ENCODE measurements around the gene EPHB1. TPM values are rescaled to one million over a fixed set of nuclear protein-coding genes. Genes with fewer than 3 reads are reported as not detected.

The EPHB1 gene
- total RNA-seq, 1 donor from 2014 or later: 0.71 TPM

- H3K4me1 Mint-ChIP-seq (ENCODE audit: low read depth): no peaks in the 10 kb centered on the region
- intact Hi-C loops (cut with micrococcal nuclease): no loop called here
- H3K27ac Mint-ChIP-seq: no peak overlapping the region
- no peak overlapping the region for H3K4me3 Mint-ChIP-seq (ENCODE audit: low read depth)
- DNase-seq (ENCODE audit: low spot score): no peak
- H3K9me3 Mint-ChIP-seq: no peaks in the 10 kb centered on the region
- H3K36me3 Mint-ChIP-seq (ENCODE audit: low read depth): no peaks in the 10 kb centered on the region
- H3K27me3 Mint-ChIP-seq (ENCODE audit: low read depth): no peaks in the 10 kb centered on the region
Measured at GRCh38 chr3:135147657-135148056, 352.6 kb downstream of the EPHB1 start.

- no peak for DNase-seq (ENCODE audit: low spot score)
- intact Hi-C loops (cut with micrococcal nuclease): no loop called here
- Mint-ChIP-seq H3K27ac (no peak overlapping the region), H3K4me3 (ENCODE audit: low read depth) (no peak overlapping the region), H3K27me3 (ENCODE audit: low read depth) (no peaks in the 10 kb centered on the region), H3K36me3 (ENCODE audit: low read depth) (no peaks in the 10 kb centered on the region), H3K4me1 (ENCODE audit: low read depth) (no peaks in the 10 kb centered on the region), H3K9me3 (no peaks in the 10 kb centered on the region)
Measured at GRCh38 chr3:135148398-135149020, 353.4 kb downstream of the EPHB1 start.

GRCh38 chr3:135149707-135150681 lies 354.9 kb downstream of the EPHB1 start:
- H3K4me1 Mint-ChIP-seq (ENCODE audit: low read depth): no peaks in the 10 kb centered on the region
- no peak overlapping the region for H3K27ac Mint-ChIP-seq
- no peaks in the 10 kb centered on the region for H3K9me3 Mint-ChIP-seq
- no peaks in the 10 kb centered on the region for H3K27me3 Mint-ChIP-seq (ENCODE audit: low read depth)
- no peak overlapping the region for H3K4me3 Mint-ChIP-seq (ENCODE audit: low read depth)
- H3K36me3 Mint-ChIP-seq (ENCODE audit: low read depth): no peaks in the 10 kb centered on the region
- DNase-seq (ENCODE audit: low spot score): no peak
- intact Hi-C loops (cut with micrococcal nuclease): no loop called here

- DNase-seq (ENCODE audit: low spot score): no peak
- H3K9me3 Mint-ChIP-seq: no peaks in the 10 kb centered on the region
- H3K27ac Mint-ChIP-seq: no peak overlapping the region
- intact Hi-C loops (cut with micrococcal nuclease): no loop called here
- no peaks in the 10 kb centered on the region for H3K4me1 Mint-ChIP-seq (ENCODE audit: low read depth)
- no peaks in the 10 kb centered on the region for H3K36me3 Mint-ChIP-seq (ENCODE audit: low read depth)
- H3K27me3 Mint-ChIP-seq (ENCODE audit: low read depth): no peaks in the 10 kb centered on the region
- no peak overlapping the region for H3K4me3 Mint-ChIP-seq (ENCODE audit: low read depth)
Measured at GRCh38 chr3:135154186-135154585, 359.1 kb downstream of the EPHB1 start.

- DNase-seq (ENCODE audit: low spot score): no peak
- intact Hi-C loops (cut with micrococcal nuclease): no loop called here
- Mint-ChIP-seq H3K36me3 (ENCODE audit: low read depth) (no peaks in the 10 kb centered on the region), H3K27me3 (ENCODE audit: low read depth) (no peaks in the 10 kb centered on the region), H3K27ac (no peak overlapping the region), H3K9me3 (no peaks in the 10 kb centered on the region), H3K4me1 (ENCODE audit: low read depth) (no peaks in the 10 kb centered on the region), H3K4me3 (ENCODE audit: low read depth) (no peak overlapping the region)
Measured at GRCh38 chr3:135155228-135155627, 360.2 kb downstream of the EPHB1 start.

GRCh38 chr3:135155791-135156190 lies 360.7 kb downstream of the EPHB1 start:
- Mint-ChIP-seq H3K9me3 (no peaks in the 10 kb centered on the region), H3K27ac (no peak overlapping the region), H3K4me1 (ENCODE audit: low read depth) (no peaks in the 10 kb centered on the region), H3K27me3 (ENCODE audit: low read depth) (no peaks in the 10 kb centered on the region), H3K36me3 (ENCODE audit: low read depth) (no peaks in the 10 kb centered on the region), H3K4me3 (ENCODE audit: low read depth) (no peak overlapping the region)
- intact Hi-C loops (cut with micrococcal nuclease): no loop called here
- no peak for DNase-seq (ENCODE audit: low spot score)

- no peaks in the 10 kb centered on the region for H3K27me3 Mint-ChIP-seq (ENCODE audit: low read depth)
- H3K27ac Mint-ChIP-seq: no peak overlapping the region
- H3K4me3 Mint-ChIP-seq (ENCODE audit: low read depth): no peak overlapping the region
- no peaks in the 10 kb centered on the region for H3K9me3 Mint-ChIP-seq
- intact Hi-C loops (cut with micrococcal nuclease): no loop called here
- no peak for DNase-seq (ENCODE audit: low spot score)
- no peaks in the 10 kb centered on the region for H3K36me3 Mint-ChIP-seq (ENCODE audit: low read depth)
- no peaks in the 10 kb centered on the region for H3K4me1 Mint-ChIP-seq (ENCODE audit: low read depth)
Measured at GRCh38 chr3:135157045-135157740, 362.1 kb downstream of the EPHB1 start.

GRCh38 chr3:135158520-135158919 lies 363.5 kb downstream of the EPHB1 start:
- Mint-ChIP-seq H3K27me3 (ENCODE audit: low read depth) (no peaks in the 10 kb centered on the region), H3K9me3 (no peaks in the 10 kb centered on the region), H3K36me3 (ENCODE audit: low read depth) (no peaks in the 10 kb centered on the region), H3K27ac (no peak overlapping the region), H3K4me3 (ENCODE audit: low read depth) (no peak overlapping the region), H3K4me1 (ENCODE audit: low read depth) (no peaks in the 10 kb centered on the region)
- intact Hi-C loops (cut with micrococcal nuclease): no loop called here
- DNase-seq (ENCODE audit: low spot score): no peak

- no peaks in the 10 kb centered on the region for H3K36me3 Mint-ChIP-seq (ENCODE audit: low read depth)
- no peaks in the 10 kb centered on the region for H3K27me3 Mint-ChIP-seq (ENCODE audit: low read depth)
- H3K4me3 Mint-ChIP-seq (ENCODE audit: low read depth): no peak overlapping the region
- no peaks in the 10 kb centered on the region for H3K9me3 Mint-ChIP-seq
- no peaks in the 10 kb centered on the region for H3K4me1 Mint-ChIP-seq (ENCODE audit: low read depth)
- no peak for DNase-seq (ENCODE audit: low spot score)
- no peak overlapping the region for H3K27ac Mint-ChIP-seq
- intact Hi-C loops (cut with micrococcal nuclease): no loop called here
Measured at GRCh38 chr3:135159681-135160247, 364.7 kb downstream of the EPHB1 start.

- intact Hi-C loops (cut with micrococcal nuclease): no loop called here
- no peak overlapping the region for H3K4me3 Mint-ChIP-seq (ENCODE audit: low read depth)
Measured at GRCh38 chr3:135161425-135161824, 366.4 kb downstream of the EPHB1 start.

GRCh38 chr3:135163701-135164100 lies 368.6 kb downstream of the EPHB1 start:
- Mint-ChIP-seq H3K36me3 (ENCODE audit: low read depth) (no peaks in the 10 kb centered on the region), H3K4me3 (ENCODE audit: low read depth) (no peak overlapping the region), H3K4me1 (ENCODE audit: low read depth) (no peaks in the 10 kb centered on the region), H3K9me3 (no peaks in the 10 kb centered on the region), H3K27me3 (ENCODE audit: low read depth) (no peaks in the 10 kb centered on the region), H3K27ac (no peak overlapping the region)
- no peak for DNase-seq (ENCODE audit: low spot score)
- intact Hi-C loops (cut with micrococcal nuclease): no loop called here

More at GRCh38 chr3:135161425-135161824, 366.4 kb downstream of the EPHB1 start:
- no peak overlapping the region for H3K27ac Mint-ChIP-seq
- H3K9me3 Mint-ChIP-seq: no peaks in the 10 kb centered on the region
- no peaks in the 10 kb centered on the region for H3K4me1 Mint-ChIP-seq (ENCODE audit: low read depth)
- no peak for DNase-seq (ENCODE audit: low spot score)
- no peaks in the 10 kb centered on the region for H3K36me3 Mint-ChIP-seq (ENCODE audit: low read depth)
- H3K27me3 Mint-ChIP-seq (ENCODE audit: low read depth): no peaks in the 10 kb centered on the region

- Mint-ChIP-seq H3K27me3 (ENCODE audit: low read depth) (no peaks in the 10 kb centered on the region), H3K4me3 (ENCODE audit: low read depth) (no peak overlapping the region), H3K36me3 (ENCODE audit: low read depth) (no peaks in the 10 kb centered on the region), H3K27ac (no peak overlapping the region), H3K9me3 (no peaks in the 10 kb centered on the region), H3K4me1 (ENCODE audit: low read depth) (no peaks in the 10 kb centered on the region)
- intact Hi-C loops (cut with micrococcal nuclease): no loop called here
- no peak for DNase-seq (ENCODE audit: low spot score)
Measured at GRCh38 chr3:135165260-135165659, 370.2 kb downstream of the EPHB1 start.

Data from activated T-helper 2 cell treated with anti-CD3 and anti-CD28 coated beads, Interferon-gamma antibody, Interleukin-2, Interleukin-4, amounts not matched to agents 10 μg/mL and 5 μg/mL and 100 μg/mL, durations not matched to agents 14 hours and 24 hours and 36 hours (primary cell).